PFSK-1 (cell line): ENCODE data around the gene DEFB129.

Source experiments
- FOXP2 ChIP-seq: optimal IDR thresholded peaks from 2 replicates; pipeline ENCODE3; 2011; ENCODE audit warnings: borderline replicate concordance, control low read depth, inconsistent platforms; ENCODE audit not compliant: insufficient read depth; ENCODE audit errors: extremely low read length, extremely low read depth
- POLR2AphosphoS5 ChIP-seq: IDR thresholded peaks from 2 replicates; pipeline ENCODE4 v1.6.1; 2012; ENCODE audit warnings: low read depth, mild to moderate bottlenecking, control low read depth, low read length, moderate library complexity
- SIN3A ChIP-seq: IDR thresholded peaks from 2 replicates; pipeline ENCODE4 v1.6.1; 2012; ENCODE audit warnings: mild to moderate bottlenecking, low read length, moderate library complexity, borderline replicate concordance; ENCODE audit not compliant: insufficient read depth
- TAF1 ChIP-seq: IDR thresholded peaks from 2 replicates; pipeline ENCODE4 v1.6.1; 2012; ENCODE audit warnings: low read length, control low read depth, borderline replicate concordance; ENCODE audit not compliant: insufficient read depth

DNA sequence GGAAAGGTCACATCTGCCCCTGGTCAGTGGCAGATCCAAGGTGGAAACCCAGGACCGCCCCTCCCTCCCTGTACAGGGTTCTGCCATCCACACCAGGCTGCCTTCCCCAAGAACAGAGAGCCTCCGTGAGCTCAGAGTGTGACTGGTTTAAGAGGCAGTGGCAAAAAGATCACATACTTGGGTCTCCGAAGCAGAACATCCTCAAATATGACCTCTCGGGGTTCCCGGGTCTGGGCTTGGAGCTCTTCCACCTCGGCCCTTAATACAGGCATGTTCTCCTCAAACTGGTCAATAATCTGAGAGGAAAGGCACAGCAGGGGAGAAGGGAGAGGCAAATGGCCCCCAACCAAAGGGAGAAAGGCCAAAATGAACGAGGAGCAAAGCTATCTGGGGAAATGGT lies 48.7 kb downstream of the DEFB129 start:
- TF ChIP-seq FOXP2 (no peak), SIN3A (no peak), TAF1 (no peak), POLR2AphosphoS5 (no peak)
